ENCODE results near the gene CTTNBP2NL.
"Not testable (repeated sequence)": the region's sequence is repeated elsewhere in the genome, so short reads cannot be mapped to it uniquely, and the experiment has no call there.

Gene CTTNBP2NL

DNA sequence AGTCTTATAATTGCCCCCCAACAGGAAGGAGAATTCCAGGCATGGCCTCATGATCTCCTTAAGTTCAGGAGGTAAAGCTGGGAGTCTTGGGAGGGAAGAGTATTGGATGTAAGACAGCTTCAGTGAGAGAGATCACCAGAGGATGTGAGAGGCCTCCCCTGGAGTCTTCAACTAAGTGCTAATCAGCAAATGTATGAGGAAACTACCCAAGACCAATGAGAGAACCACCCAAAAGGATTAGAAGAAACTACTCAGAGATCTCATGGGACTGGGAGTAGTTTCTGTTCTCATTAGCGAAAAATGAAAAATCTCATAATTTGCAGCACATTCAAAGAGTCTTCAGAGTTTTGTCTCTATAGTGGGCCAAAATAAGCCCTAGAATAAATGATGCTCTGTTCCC lies 76.1 kb downstream of the CTTNBP2NL start:
- H4K8ac ChIP-seq (ENCODE audit: low read depth, low read length): no peak overlapping the region
- no peaks in the 10 kb centered on the region for H3K36me3 ChIP-seq (ENCODE audit: control insufficient read depth, insufficient read depth, low read length)
- no peak overlapping the region for H2BK120ac ChIP-seq (ENCODE audit: low read depth, low read length)
- H3K4me2 ChIP-seq (ENCODE audit: low read length): no peak overlapping the region
- no peak overlapping the region for H4K5ac ChIP-seq (ENCODE audit: low read length)
- H3K4ac ChIP-seq (ENCODE audit: low read depth, low read length): no peak overlapping the region
- H2BK15ac ChIP-seq (replicated peaks; ENCODE audit: low read depth): no peak overlapping the region
- no CpG with 5 or more reads among the region's 1 CpG for WGBS (ENCODE audit: extremely low coverage, insufficient coverage, low lambda C conversion rate)
- no peak overlapping the region for H3K4me3 ChIP-seq (ENCODE audit: low read length)
- H3K79me1 ChIP-seq (ENCODE audit: low read length): no peaks in the 10 kb centered on the region
- H3K9ac ChIP-seq (ENCODE audit: low read length): no peak overlapping the region
- H3K4me1 ChIP-seq (ENCODE audit: control insufficient read depth, low read depth, low read length): no peaks in the 10 kb centered on the region
- H2AK5ac ChIP-seq (ENCODE audit: low read length): no peak overlapping the region
- peak; percentile 77 for DNase-seq
- H3K23ac ChIP-seq (ENCODE audit: low read length): no peak overlapping the region
- H3K27me3 ChIP-seq (ENCODE audit: insufficient read depth, low read length, poor library complexity): no peaks in the 10 kb centered on the region
- no peak overlapping the region for H2BK5ac ChIP-seq (ENCODE audit: low read length)
- H3K18ac ChIP-seq (ENCODE audit: low read length): no peak overlapping the region
- no peak overlapping the region for H3K27ac ChIP-seq (ENCODE audit: low read depth, low read length)
- H3K79me2 ChIP-seq (ENCODE audit: control insufficient read depth, insufficient read depth, low read length): no peaks in the 10 kb centered on the region
- no peak overlapping the region for H3K56ac ChIP-seq (ENCODE audit: low read length)

DNA sequence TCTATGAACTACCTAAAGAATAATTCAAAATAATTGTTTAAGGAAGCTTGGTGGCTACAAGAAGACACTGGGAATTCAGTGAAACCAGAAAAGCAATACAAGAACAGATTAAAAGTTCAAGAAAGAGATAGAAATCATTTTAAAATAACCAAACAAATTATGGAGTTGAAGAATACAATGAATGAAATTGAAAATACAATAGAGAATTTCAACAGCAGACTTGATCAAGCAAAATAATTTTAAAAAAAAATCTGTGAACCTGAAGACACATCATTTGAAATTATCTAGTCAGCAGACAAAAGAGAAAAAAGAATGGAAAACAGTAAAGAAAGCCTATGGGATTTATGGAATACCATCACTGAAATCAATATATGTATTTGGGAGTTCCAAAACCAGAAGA lies 81.5 kb downstream of the CTTNBP2NL start:
- no peak for DNase-seq
- no peaks in the 10 kb centered on the region for H3K79me2 ChIP-seq (ENCODE audit: control insufficient read depth, insufficient read depth, low read length)
- no peak overlapping the region for H2BK5ac ChIP-seq (ENCODE audit: low read length)
- H3K36me3 ChIP-seq (ENCODE audit: control insufficient read depth, insufficient read depth, low read length): no peaks in the 10 kb centered on the region
- no peak overlapping the region for H3K27ac ChIP-seq (ENCODE audit: low read depth, low read length)
- H3K23ac ChIP-seq (ENCODE audit: low read length): no peak overlapping the region
- no peak overlapping the region for H3K9ac ChIP-seq (ENCODE audit: low read length)
- no peak overlapping the region for H3K4ac ChIP-seq (ENCODE audit: low read depth, low read length)
- no peaks in the 10 kb centered on the region for H3K79me1 ChIP-seq (ENCODE audit: low read length)
- no peak overlapping the region for H3K4me3 ChIP-seq (ENCODE audit: low read length)
- no peak overlapping the region for H4K5ac ChIP-seq (ENCODE audit: low read length)
- H3K27me3 ChIP-seq (ENCODE audit: insufficient read depth, low read length, poor library complexity): no peaks in the 10 kb centered on the region
- no peak overlapping the region for H3K4me2 ChIP-seq (ENCODE audit: low read length)
- H2AK5ac ChIP-seq (ENCODE audit: low read length): no peak overlapping the region
- H3K18ac ChIP-seq (ENCODE audit: low read length): no peak overlapping the region
- H3K4me1 ChIP-seq (ENCODE audit: control insufficient read depth, low read depth, low read length): no peaks in the 10 kb centered on the region
- no peak overlapping the region for H4K8ac ChIP-seq (ENCODE audit: low read depth, low read length)
- H2BK15ac ChIP-seq (replicated peaks; ENCODE audit: low read depth): no peak overlapping the region
- H2BK120ac ChIP-seq (ENCODE audit: low read depth, low read length): no peak overlapping the region
- no peak overlapping the region for H3K56ac ChIP-seq (ENCODE audit: low read length)

- H2BK5ac ChIP-seq (ENCODE audit: low read length): no peak overlapping the region
- H3K18ac ChIP-seq (ENCODE audit: low read length): no peak overlapping the region
- no peak overlapping the region for H2BK120ac ChIP-seq (ENCODE audit: low read depth, low read length)
- no peaks in the 10 kb centered on the region for H3K79me2 ChIP-seq (ENCODE audit: control insufficient read depth, insufficient read depth, low read length)
- no peak overlapping the region for H4K8ac ChIP-seq (ENCODE audit: low read depth, low read length)
- no peak overlapping the region for H3K23ac ChIP-seq (ENCODE audit: low read length)
- no peak overlapping the region for H4K5ac ChIP-seq (ENCODE audit: low read length)
- no peak for DNase-seq
- H3K9ac ChIP-seq (ENCODE audit: low read length): no peak overlapping the region
- no peak overlapping the region for H2AK5ac ChIP-seq (ENCODE audit: low read length)
- H3K4me3 ChIP-seq (ENCODE audit: low read length): no peak overlapping the region
- no CpG with 5 or more reads among the region's 1 CpG for WGBS (ENCODE audit: extremely low coverage, insufficient coverage, low lambda C conversion rate)
- no peaks in the 10 kb centered on the region for H3K79me1 ChIP-seq (ENCODE audit: low read length)
- H3K4ac ChIP-seq (ENCODE audit: low read depth, low read length): no peak overlapping the region
- no peak overlapping the region for H3K27ac ChIP-seq (ENCODE audit: low read depth, low read length)
- no peak overlapping the region for H2BK15ac ChIP-seq (replicated peaks; ENCODE audit: low read depth)
- no peak overlapping the region for H3K4me2 ChIP-seq (ENCODE audit: low read length)
- H3K27me3 ChIP-seq (ENCODE audit: insufficient read depth, low read length, poor library complexity): no peaks in the 10 kb centered on the region
- no peaks in the 10 kb centered on the region for H3K36me3 ChIP-seq (ENCODE audit: control insufficient read depth, insufficient read depth, low read length)
- H3K4me1 ChIP-seq (ENCODE audit: control insufficient read depth, low read depth, low read length): no peaks in the 10 kb centered on the region
- H3K56ac ChIP-seq (ENCODE audit: low read length): no peak overlapping the region
These were observed 82.3 kb downstream of the CTTNBP2NL start for GRCh38 chr1:112478314-112478713.

GRCh38 chr1:112486063-112486462 lies 90.0 kb downstream of the CTTNBP2NL start:
- H3K79me1 ChIP-seq (ENCODE audit: low read length); H4K5ac ChIP-seq (ENCODE audit: low read length); H3K27me3 ChIP-seq (ENCODE audit: insufficient read depth, low read length, poor library complexity); H2BK120ac ChIP-seq (ENCODE audit: low read depth, low read length); H3K36me3 ChIP-seq (ENCODE audit: control insufficient read depth, insufficient read depth, low read length); H2BK5ac ChIP-seq (ENCODE audit: low read length); H2BK15ac ChIP-seq (replicated peaks; ENCODE audit: low read depth); H4K8ac ChIP-seq (ENCODE audit: low read depth, low read length); DNase-seq; H3K18ac ChIP-seq (ENCODE audit: low read length); H3K4me3 ChIP-seq (ENCODE audit: low read length); H3K56ac ChIP-seq (ENCODE audit: low read length); H3K4ac ChIP-seq (ENCODE audit: low read depth, low read length); H3K4me2 ChIP-seq (ENCODE audit: low read length); H3K4me1 ChIP-seq (ENCODE audit: control insufficient read depth, low read depth, low read length); H3K27ac ChIP-seq (ENCODE audit: low read depth, low read length); H3K79me2 ChIP-seq (ENCODE audit: control insufficient read depth, insufficient read depth, low read length); H3K9ac ChIP-seq (ENCODE audit: low read length); H3K23ac ChIP-seq (ENCODE audit: low read length); H2AK5ac ChIP-seq (ENCODE audit: low read length): not testable (repeated sequence)
- no CpG with 5 or more reads among the region's 1 CpG for WGBS (ENCODE audit: extremely low coverage, insufficient coverage, low lambda C conversion rate)

GRCh38 chr1:112487686-112488085 lies 91.7 kb downstream of the CTTNBP2NL start:
- H2BK5ac ChIP-seq (ENCODE audit: low read length); H4K5ac ChIP-seq (ENCODE audit: low read length); H3K27ac ChIP-seq (ENCODE audit: low read depth, low read length); H3K4me3 ChIP-seq (ENCODE audit: low read length); H3K9ac ChIP-seq (ENCODE audit: low read length); H3K27me3 ChIP-seq (ENCODE audit: insufficient read depth, low read length, poor library complexity); H4K8ac ChIP-seq (ENCODE audit: low read depth, low read length); H3K4ac ChIP-seq (ENCODE audit: low read depth, low read length); H2BK15ac ChIP-seq (replicated peaks; ENCODE audit: low read depth); H3K4me1 ChIP-seq (ENCODE audit: control insufficient read depth, low read depth, low read length); H3K18ac ChIP-seq (ENCODE audit: low read length); H3K56ac ChIP-seq (ENCODE audit: low read length); H2BK120ac ChIP-seq (ENCODE audit: low read depth, low read length); H3K4me2 ChIP-seq (ENCODE audit: low read length); DNase-seq; H3K23ac ChIP-seq (ENCODE audit: low read length); H2AK5ac ChIP-seq (ENCODE audit: low read length); H3K36me3 ChIP-seq (ENCODE audit: control insufficient read depth, insufficient read depth, low read length); H3K79me2 ChIP-seq (ENCODE audit: control insufficient read depth, insufficient read depth, low read length); H3K79me1 ChIP-seq (ENCODE audit: low read length): not testable (repeated sequence)
- WGBS (ENCODE audit: extremely low coverage, insufficient coverage, low lambda C conversion rate): no CpG with 5 or more reads among the region's 6 CpGs

GRCh38 chr1:112488141-112488540 lies 92.1 kb downstream of the CTTNBP2NL start:
- Histone ChIP-seq H3K4me1 (ENCODE audit: control insufficient read depth, low read depth, low read length) (no peaks in the 10 kb centered on the region), H3K4me3 (ENCODE audit: low read length) (no peak overlapping the region), H2BK120ac (ENCODE audit: low read depth, low read length) (no peak overlapping the region), H3K27ac (ENCODE audit: low read depth, low read length) (no peak overlapping the region), H3K9ac (ENCODE audit: low read length) (no peak overlapping the region), H3K27me3 (ENCODE audit: insufficient read depth, low read length, poor library complexity) (no peaks in the 10 kb centered on the region), H3K36me3 (ENCODE audit: control insufficient read depth, insufficient read depth, low read length) (no peaks in the 10 kb centered on the region), H2AK5ac (ENCODE audit: low read length) (no peak overlapping the region), H2BK15ac (replicated peaks; ENCODE audit: low read depth) (no peak overlapping the region), H3K56ac (ENCODE audit: low read length) (no peak overlapping the region), H3K79me1 (ENCODE audit: low read length) (no peaks in the 10 kb centered on the region), H2BK5ac (ENCODE audit: low read length) (no peak overlapping the region), H3K79me2 (ENCODE audit: control insufficient read depth, insufficient read depth, low read length) (no peaks in the 10 kb centered on the region), H3K4ac (ENCODE audit: low read depth, low read length) (no peak overlapping the region), H3K4me2 (ENCODE audit: low read length) (no peak overlapping the region), H4K5ac (ENCODE audit: low read length) (no peak overlapping the region), H4K8ac (ENCODE audit: low read depth, low read length) (no peak overlapping the region), H3K23ac (ENCODE audit: low read length) (no peak overlapping the region), H3K18ac (ENCODE audit: low read length) (no peak overlapping the region)
- WGBS (ENCODE audit: extremely low coverage, insufficient coverage, low lambda C conversion rate): no CpG with 5 or more reads among the region's 5 CpGs
- no peak for DNase-seq

Data from mesendoderm (in vitro differentiated cells).